Activated CD4-positive, alpha-beta T cell treated with anti-CD3 and anti-CD28 coated beads, Interleukin-2, amount 50 U/mL, for 16 hours (primary cell): ENCODE measurements around the gene GALNT6.

Source experiments
- DNase-seq: peaks from one replicate; pipeline ENCODE4 v3.0.0-alpha.2; 2020

Gene GALNT6

GRCh38 chr12:51378749-51379148, 12.5 kb downstream of the GALNT6 start:
- no peak for DNase-seq

GRCh38 chr12:51377099-51377984, 13.9 kb downstream of the GALNT6 start:
- DNase-seq: no peak

DNA sequence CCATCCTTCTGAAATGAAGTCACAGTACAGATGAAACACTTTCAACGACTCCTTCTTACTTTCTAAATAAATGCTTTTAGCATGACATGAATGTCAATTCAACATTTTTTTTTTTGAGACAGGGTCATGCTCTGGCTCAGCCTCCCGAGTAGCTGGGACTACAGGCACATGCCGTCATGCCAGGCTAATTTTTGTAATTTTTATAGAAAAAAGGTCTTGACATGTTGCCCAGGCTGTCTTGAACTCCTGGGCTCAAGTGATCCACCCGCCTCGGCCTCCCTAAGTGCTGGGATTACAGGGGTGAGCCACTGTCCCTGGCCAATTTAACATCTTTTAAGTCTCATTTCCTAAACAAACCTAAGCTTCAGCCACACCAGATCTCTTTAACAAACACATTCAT, 16.4 kb downstream of the GALNT6 start:
- DNase-seq: no peak

DNA sequence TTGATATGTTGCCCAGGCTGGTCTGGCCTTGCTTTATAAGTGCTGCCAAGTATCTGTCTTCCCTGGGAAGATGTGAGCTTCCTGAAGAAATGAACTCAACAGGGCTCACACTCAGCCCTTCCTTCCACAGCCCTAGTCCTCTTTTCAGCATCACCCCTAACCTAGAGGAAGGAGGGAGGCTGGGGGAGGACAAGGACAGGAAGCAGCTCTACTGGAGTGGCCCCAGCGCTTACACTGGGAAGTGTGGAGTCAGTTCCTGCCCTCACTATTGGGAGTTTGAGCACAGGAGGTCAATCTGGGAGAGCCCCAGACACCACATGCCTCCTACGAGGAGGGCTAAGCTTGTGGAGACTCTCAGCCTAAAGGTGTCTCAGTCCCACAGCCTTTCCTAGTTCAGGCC, 16.8 kb downstream of the GALNT6 start:
- no peak for DNase-seq

DNA sequence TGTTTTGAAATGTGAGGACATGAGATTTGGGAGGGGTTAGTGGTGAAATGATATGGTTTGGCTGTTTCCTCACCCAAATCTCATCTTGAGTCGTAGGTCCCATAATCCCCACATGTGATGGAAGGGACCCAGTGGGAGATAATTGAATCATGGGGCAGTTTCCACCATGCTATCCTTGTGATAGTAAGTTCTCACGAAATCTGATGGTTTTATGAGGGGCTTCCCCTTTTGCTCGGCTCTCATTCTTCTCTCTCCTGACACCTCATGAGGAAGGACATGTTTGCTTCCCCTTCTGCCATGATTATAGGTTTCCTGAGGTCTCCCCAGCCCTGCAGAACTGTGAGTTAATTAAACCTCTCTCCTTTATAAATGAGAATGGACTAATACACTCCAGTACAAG, 18.0 kb downstream of the GALNT6 start:
- no peak for DNase-seq

- no peak for DNase-seq
Observed at GRCh38 chr12:51372021-51372420, 19.2 kb downstream of the GALNT6 start.

- DNase-seq: no peak
Observed at GRCh38 chr12:51371295-51371953, 19.8 kb downstream of the GALNT6 start.

DNA sequence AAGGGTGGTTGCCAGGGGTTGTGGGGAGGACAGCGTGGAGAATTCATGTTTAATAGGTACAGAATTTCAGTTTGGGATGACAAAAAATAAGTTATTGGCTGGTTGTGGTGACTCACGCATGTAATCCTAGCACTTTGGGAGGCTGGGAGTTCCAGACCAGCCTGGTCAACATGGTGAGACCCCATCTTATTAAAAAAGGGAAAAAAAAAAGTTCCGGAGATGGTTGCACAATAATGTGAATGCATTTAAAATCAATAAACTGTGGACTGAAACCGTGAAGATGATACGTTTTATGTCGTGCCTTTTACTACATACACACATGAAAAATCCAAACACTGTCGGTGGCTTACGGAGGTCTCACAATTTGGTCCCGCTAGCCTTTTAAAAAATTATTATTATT, 20.5 kb downstream of the GALNT6 start:
- no peak for DNase-seq

- DNase-seq: no peak
Observed at GRCh38 chr12:51369581-51369980, 21.6 kb downstream of the GALNT6 start.

DNA sequence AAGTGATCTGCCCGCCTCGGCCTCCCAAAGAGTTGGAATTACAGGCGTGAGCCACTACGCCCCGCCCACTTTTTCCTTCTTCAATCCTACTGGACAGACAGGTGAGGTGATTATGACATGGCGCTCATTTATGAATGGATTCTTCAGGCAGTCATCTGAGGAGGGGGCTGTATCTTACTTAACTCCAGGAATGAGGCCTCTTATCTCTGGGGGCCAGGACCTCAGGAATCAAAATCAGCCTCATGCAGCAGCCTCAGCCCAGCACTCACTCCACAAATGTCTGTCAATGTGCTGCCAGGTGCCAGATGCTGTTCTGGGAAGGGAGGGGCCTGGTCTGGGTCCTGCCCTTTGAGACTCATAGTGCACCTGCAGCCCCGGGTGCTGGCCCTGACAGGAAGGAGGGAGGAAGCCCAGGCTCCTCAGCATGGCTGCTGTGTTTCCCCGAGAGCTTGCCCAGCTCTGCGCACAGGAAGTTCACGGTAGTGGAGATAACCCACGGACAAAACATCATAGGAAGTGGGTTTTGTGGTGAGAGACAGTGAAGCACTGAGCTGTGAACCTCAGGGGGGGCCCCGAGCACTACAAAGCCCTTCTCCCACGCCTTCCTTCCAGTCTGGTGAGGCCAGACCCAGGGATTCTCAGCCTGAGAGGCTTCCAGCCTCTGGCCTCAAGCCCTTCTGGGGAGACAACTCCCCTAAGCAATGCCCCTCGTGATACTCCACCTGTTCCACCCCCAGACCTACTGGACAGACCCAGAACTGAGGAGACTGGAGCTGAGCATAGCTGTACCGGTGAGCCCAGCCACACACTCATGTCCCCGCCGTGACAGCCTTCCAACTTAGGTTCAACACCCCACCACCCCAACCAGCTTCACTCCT, 22.3 kb downstream of the GALNT6 start:
- DNase-seq: peak; percentile 95

GRCh38 chr12:51365276-51365675, 25.9 kb downstream of the GALNT6 start:
- no peak for DNase-seq

- DNase-seq: no peak
Observed at GRCh38 chr12:51364001-51364400, 27.2 kb downstream of the GALNT6 start.

- DNase-seq: no peak
Observed at GRCh38 chr12:51362747-51363342, 28.4 kb downstream of the GALNT6 start.

DNA sequence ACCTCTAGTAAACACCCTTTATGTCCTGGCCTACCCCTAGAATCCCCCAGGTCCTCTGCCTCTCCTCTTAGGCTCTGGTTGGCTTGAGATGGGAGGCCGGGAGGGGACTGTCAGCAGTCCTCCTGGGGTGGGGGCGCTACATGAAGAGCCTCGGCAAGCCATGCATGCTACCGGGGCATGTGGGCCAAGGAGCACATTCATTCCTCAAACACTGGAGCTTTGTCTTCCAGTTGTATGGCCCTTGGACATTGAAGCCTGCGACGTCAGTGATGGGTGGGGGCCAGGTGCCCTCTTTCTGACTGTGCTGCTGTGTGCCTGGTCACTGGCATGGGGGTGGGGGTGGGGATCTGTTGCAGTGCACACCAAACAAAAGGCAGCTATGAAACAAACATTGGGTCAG, 28.9 kb downstream of the GALNT6 start:
- DNase-seq: no peak

- DNase-seq: no peak
Observed at GRCh38 chr12:51361161-51362016, 29.8 kb downstream of the GALNT6 start.

GRCh38 chr12:51360315-51360714, 30.9 kb downstream of the GALNT6 start:
- DNase-seq: no peak

- no peak for DNase-seq
Observed at GRCh38 chr12:51359851-51360250, 31.4 kb downstream of the GALNT6 start.

- DNase-seq: no peak
Observed at GRCh38 chr12:51358496-51358895, 32.7 kb downstream of the GALNT6 start.

GRCh38 chr12:51357374-51358047, 33.7 kb downstream of the GALNT6 start:
- no peak for DNase-seq

DNA sequence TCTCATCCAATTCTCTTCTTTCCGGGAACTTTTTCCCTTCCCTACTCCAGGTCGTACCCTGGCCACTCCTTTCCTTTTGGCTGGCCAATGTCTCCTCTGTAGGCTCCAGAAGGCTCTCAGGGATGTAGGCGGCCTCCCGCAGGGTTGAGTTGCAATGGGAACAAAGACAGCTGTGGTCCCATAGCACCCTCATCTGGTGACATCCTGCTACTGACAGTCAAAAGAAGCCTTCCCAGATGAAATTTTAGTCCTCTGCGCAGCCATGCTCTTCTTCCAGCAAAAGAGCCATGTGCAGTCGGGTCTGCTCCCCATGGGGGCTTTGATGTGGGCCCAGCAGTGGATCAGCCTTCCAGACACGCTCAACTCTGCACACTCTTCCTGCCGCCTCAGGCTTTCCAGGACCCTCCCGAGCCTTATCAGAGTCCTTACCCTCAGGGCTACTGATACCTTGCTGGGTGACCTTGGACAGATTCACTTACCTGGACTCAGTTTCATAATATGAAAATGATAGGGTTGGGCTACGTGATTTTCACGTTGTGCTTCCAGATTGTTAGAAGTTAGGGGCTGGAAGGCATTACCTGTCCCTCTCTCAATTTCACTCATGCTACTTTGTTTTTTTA, 39.2 kb downstream of the GALNT6 start:
- peak; percentile 45 for DNase-seq

DNA sequence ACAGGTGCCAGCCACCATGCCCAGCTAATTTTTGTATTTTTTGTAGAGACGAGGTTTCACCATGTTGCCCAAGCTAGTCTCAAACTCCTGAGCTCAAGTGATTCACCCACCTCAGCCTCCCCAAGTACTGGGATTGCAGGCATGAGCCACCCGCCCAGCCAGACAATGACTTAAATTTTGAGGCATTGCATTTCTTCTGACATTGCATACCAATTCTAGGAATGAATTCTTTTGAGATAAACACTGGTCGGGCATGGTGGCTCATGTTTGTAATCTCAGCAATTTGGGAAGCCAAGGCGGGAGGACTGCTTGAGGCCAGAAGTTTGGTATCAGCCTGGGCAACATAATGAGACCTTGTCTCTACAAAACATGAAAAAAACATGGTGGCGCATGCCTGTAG, 42.2 kb downstream of the GALNT6 start:
- no peak for DNase-seq
